GM18867 (cell line): ENCODE results near the gene AMER3.

Experiments used
- ATAC-seq: cut with Tn5 transposase; IDR thresholded peaks from one replicate; pipeline ENCODE4 v1.9.1; 2021; ENCODE audit warnings: mild to moderate bottlenecking, moderate library complexity; ENCODE audit not compliant: unreplicated experiment

AMER3 gene

GRCh38 chr2:130813722-130814121, 58.4 kb downstream of the AMER3 start:
- no peak for ATAC-seq

- ATAC-seq, result no peak
Observed at GRCh38 chr2:130814931-130815680, 59.8 kb downstream of the AMER3 start.
